Endothelial cell of umbilical vein (primary cell): ENCODE data around the gene SSR4. TPM values are rescaled to one million over a fixed set of nuclear protein-coding genes. Genes with fewer than 3 reads are reported as not detected.
"Not testable (repeated sequence)": the region's sequence is repeated elsewhere in the genome, so short reads cannot be mapped to it uniquely, and the experiment has no call there.

Source experiments
- BruUV-seq: library from RNA; stranded (reverse); fragments of 400-500 nt; replicated peaks from 2 replicates; lab custom pipeline; 2021; lab: Mats Ljungman, UMichigan
- CTCF ChIA-PET: fragments of 300-600, 350-600 bp; sonication (Branson Sonifier 250); formaldehyde crosslinking; loops from one replicate; lab custom pipeline; 2021; ENCODE audit warnings: antibody characterized with exemption, inconsistent platforms; lab: Charles Lee
- POLR2A ChIA-PET: fragments of 300-600, 350-600 bp; sonication (Branson Sonifier 250); formaldehyde crosslinking; loops from one replicate; lab custom pipeline; 2021; ENCODE audit warnings: antibody characterized with exemption, inconsistent platforms; lab: Charles Lee
- DNase-seq: peaks from one replicate; pipeline ENCODE4 v3.0.0-alpha.2; 2011; ENCODE audit warnings: low read depth, low spot score
- FAIRE-seq: peaks from 2 replicates; lab custom pipeline; 2011; peaks lifted over from hg19 to GRCh38; lab: Jason Lieb, UNC
- H2AFZ ChIP-seq: 2 replicates; pipeline ENCODE4 v1.6.0; 2012; ENCODE audit warnings: low read depth, low read length, control low read depth, inconsistent platforms
- H3K27ac ChIP-seq: 2 replicates; pipeline ENCODE4 v1.5.1; 2011; ENCODE audit warnings: low read depth, mild to moderate bottlenecking, control low read depth, low read length, moderate library complexity; ENCODE audit not compliant: insufficient read depth
- H3K27me3 ChIP-seq, 2 experiments: 2 replicates each; pipeline versions ENCODE4 v1.6.0 to v1.6.1; 2011; ENCODE audit warnings: low read length in 2 of 2, mixed read lengths in 1 of 2; ENCODE audit not compliant: control insufficient read depth in 2 of 2, insufficient read depth in 2 of 2
- H3K36me3 ChIP-seq, 2 experiments: 2 replicates in 1 of 2; 3 replicates in 1 of 2; pipeline ENCODE4 v1.5.1; 2011; ENCODE audit warnings: low read length in 2 of 2, mild to moderate bottlenecking in 1 of 2, moderate library complexity in 1 of 2; ENCODE audit not compliant: control insufficient read depth in 2 of 2, insufficient read depth in 2 of 2; ENCODE audit errors: extremely low read depth in 1 of 2
- H3K4me1 ChIP-seq: 3 replicates; pipeline ENCODE4 v1.5.1; 2011; ENCODE audit warnings: mild to moderate bottlenecking, low read length; ENCODE audit not compliant: control insufficient read depth, insufficient read depth; ENCODE audit errors: extremely low read depth
- H3K4me2 ChIP-seq: 2 replicates; pipeline ENCODE4 v1.6.1; 2011; ENCODE audit warnings: low read length, control low read depth, mixed read lengths; ENCODE audit not compliant: insufficient read depth
- H3K4me3 ChIP-seq, 3 experiments: fragments of 200-600 bp in 1 of 3; sonication (generic), shearing (Covaris generic) in 1 of 3; replicated peaks in 1 of 3; 2 replicates each; pipeline ENCODE4 v1.5.1; 2011 to 2016; ENCODE audit warnings: control low read depth in 3 of 3, low read length in 3 of 3, mild to moderate bottlenecking in 2 of 3, inconsistent platforms in 1 of 3, low read depth in 1 of 3, moderate library complexity in 1 of 3; ENCODE audit not compliant: insufficient read depth in 1 of 3
- H3K79me2 ChIP-seq: 2 replicates; pipeline ENCODE4 v1.6.0; 2012; ENCODE audit warnings: low read length, inconsistent platforms; ENCODE audit not compliant: control insufficient read depth, insufficient read depth
- H3K9ac ChIP-seq: replicated peaks from 2 replicates; pipeline ENCODE3; 2011; ENCODE audit warnings: low read length, control low read depth; ENCODE audit not compliant: insufficient read depth; ENCODE audit errors: extremely low read depth
- H3K9me1 ChIP-seq: replicated peaks from 3 replicates; pipeline ENCODE4 v1.6.0; 2011; ENCODE audit warnings: mild to moderate bottlenecking, low read length; ENCODE audit not compliant: control insufficient read depth, insufficient read depth; ENCODE audit errors: extremely low read depth
- H3K9me3 ChIP-seq: replicated peaks from 2 replicates; pipeline ENCODE4 v1.5.1; 2012; ENCODE audit warnings: low read length, inconsistent platforms; ENCODE audit not compliant: control insufficient read depth, insufficient read depth
- H4K20me1 ChIP-seq: replicated peaks from 2 replicates; pipeline ENCODE3; 2011; ENCODE audit warnings: mild to moderate bottlenecking, low read length; ENCODE audit not compliant: control insufficient read depth, insufficient read depth; ENCODE audit errors: extremely low read depth
- CTCF ChIP-seq, 2 donors: IDR thresholded peaks; 1 replicate in 1 of 2; 2 replicates in 1 of 2; pipeline ENCODE4 v1.5.1; 2011; ENCODE audit warnings: low read length in 2 of 2, mild to moderate bottlenecking in 2 of 2, moderate library complexity in 2 of 2, control low read depth in 1 of 2, inconsistent platforms in 1 of 2, low read depth in 1 of 2; ENCODE audit not compliant: insufficient read depth in 1 of 2; ENCODE audit errors: extremely low read depth in 1 of 2
- EZH2 ChIP-seq: IDR thresholded peaks from 2 replicates; pipeline ENCODE4 v1.6.1; 2012; ENCODE audit warnings: borderline replicate concordance, low read depth, mild to moderate bottlenecking, moderate library complexity, low read length, inconsistent platforms; ENCODE audit not compliant: severe bottlenecking
- GATA2 ChIP-seq: IDR thresholded peaks from 2 replicates; pipeline ENCODE4 v1.7.0; 2011; ENCODE audit warnings: low read depth, mild to moderate bottlenecking, moderate library complexity, mixed read lengths, low read length; ENCODE audit not compliant: insufficient read length, insufficient read depth
- MYC ChIP-seq: IDR thresholded peaks from one replicate; pipeline ENCODE4 v1.6.1; 2011; ENCODE audit warnings: mild to moderate bottlenecking, low read depth, low read length
- POLR2A ChIP-seq: IDR thresholded peaks from 2 replicates; pipeline ENCODE4 v1.6.1; 2012; ENCODE audit warnings: low read depth, mild to moderate bottlenecking, control low read depth, low read length
- dilution Hi-C: fragments of 300-500 bp; cut with MboI; formaldehyde crosslinking; loops from one replicate; pipeline ENCODE4 v1.15.0; 2019; ENCODE audit warnings: low sequenced_read_pairs; ENCODE audit not compliant: extremely low pct_ligation_motif_present
- intact Hi-C: fragments of 100-400 bp; cut with micrococcal nuclease; formaldehyde crosslinking; loops from one replicate; pipeline ENCODE4 v1.10.0; 2022
- polyA plus RNA-seq, 4 experiments: library from polyadenylated mRNA; depleted of rRNA in 3 of 4; stranded (reverse) in 3 of 4; unstranded in 1 of 4; fragments of >200 nt; gene quantifications; 2 replicates each; pipeline versions ENCODE4 v1.2.1 to v1.2.3, GENCODE V29; 2011 to 2012; ENCODE audit warnings: missing spikeins in 1 of 4
- total RNA-seq: library from RNA; stranded (reverse); gene quantifications from 2 replicates; pipeline ENCODE4 v1.2.3, GENCODE V29; 2021
- TF ChIP-seq, protein P1 (sequence below): IDR thresholded peaks from 2 replicates; pipeline ENCODE4 v1.6.1; 2011; ENCODE audit not compliant: insufficient read depth, insufficient read length

The SSR4 gene
- total and polyA plus RNA-seq, 2 donors (not counting 3 experiments of a cell fraction or from before 2014, with no cell fraction given) = 235 to 732 TPM

GRCh38 chrX:153746359-153746758 is 48.1 kb upstream of the SSR4 start:
- Histone ChIP-seq H3K4me1 (no peaks in the 10 kb centered on the region), H3K9ac (no peak overlapping the region), H3K4me2 (no peak overlapping the region), H3K4me3 (no peak overlapping the region), H4K20me1 (no peaks in the 10 kb centered on the region), H3K36me3 (no peaks in the 10 kb centered on the region), H2AFZ (no peak overlapping the region), H3K9me1 (no peaks in the 10 kb centered on the region), H3K9me3 (no peaks in the 10 kb centered on the region), H3K27me3 (no peaks in the 10 kb centered on the region), H3K27ac (no peak overlapping the region), H3K79me2 (no peaks in the 10 kb centered on the region)
- intact Hi-C loops (no loop called here), dilution Hi-C loops (no loop called here)
- FAIRE-seq = no peak
- POLR2A ChIA-PET = no interaction called here
- TF ChIP-seq, protein P1, sequence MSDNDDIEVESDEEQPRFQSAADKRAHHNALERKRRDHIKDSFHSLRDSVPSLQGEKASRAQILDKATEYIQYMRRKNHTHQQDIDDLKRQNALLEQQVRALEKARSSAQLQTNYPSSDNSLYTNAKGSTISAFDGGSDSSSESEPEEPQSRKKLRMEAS = no peak
- TF ChIP-seq CTCF (IDR thresholded peaks at IDR 0.05; ENCODE audit: extremely low read depth in 1 of 2, insufficient read depth in 1 of 2, low read depth in 1 of 2, low read length in 2 of 2) (no peak), POLR2A (no peak), GATA2 (no peak), MYC (no peak), EZH2 (no peak)
- BruUV-seq = no TSS peak
- CTCF ChIA-PET = no interaction called here
- no peak for DNase-seq

DNA sequence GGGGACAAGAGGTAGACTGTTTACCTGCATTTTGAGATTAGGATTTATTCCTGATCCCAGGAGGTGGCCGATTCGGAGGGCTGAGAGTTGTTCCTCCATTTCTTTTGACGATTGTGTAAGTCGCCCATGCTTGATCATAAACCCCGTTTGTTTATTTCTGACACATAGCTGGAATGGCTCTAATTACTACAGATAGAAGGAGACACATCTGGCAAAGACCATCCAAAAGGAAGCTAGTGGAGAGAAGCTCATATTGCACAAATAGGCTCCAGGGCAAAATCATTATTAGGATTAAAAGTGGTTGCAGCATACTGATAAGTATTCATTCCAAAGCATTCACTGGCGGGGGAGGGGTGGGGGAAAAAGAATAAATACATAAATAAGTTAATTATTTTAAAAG is 47.5 kb upstream of the SSR4 start:
- intact Hi-C loops, dilution Hi-C loops: not testable (repeated sequence)

DNA sequence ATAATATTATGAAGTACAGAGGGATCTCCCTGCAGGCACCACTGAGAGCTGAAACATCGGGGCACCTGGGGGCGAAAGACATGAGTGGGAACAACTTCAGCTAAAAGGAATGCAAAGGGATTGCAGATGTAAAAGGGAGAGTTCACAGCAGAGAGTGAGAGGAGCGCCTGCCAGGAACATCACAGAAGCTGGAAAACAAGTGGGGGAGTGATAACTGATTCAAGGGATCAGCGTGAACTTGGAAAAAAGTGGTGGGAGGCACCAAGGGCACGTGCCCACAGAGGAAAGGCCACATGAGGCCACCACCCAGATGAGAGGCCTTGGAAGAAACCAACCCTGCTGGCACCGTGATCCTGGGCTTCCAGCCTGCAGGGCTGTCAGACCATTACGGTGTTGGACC is 45.5 kb upstream of the SSR4 start:
- H3K9ac ChIP-seq, H2AFZ ChIP-seq, H3K4me1 ChIP-seq, POLR2A ChIA-PET, FAIRE-seq, H3K27ac ChIP-seq, H4K20me1 ChIP-seq, intact Hi-C loops, H3K9me1 ChIP-seq, H3K27me3 ChIP-seq, dilution Hi-C loops, CTCF ChIA-PET, H3K79me2 ChIP-seq, DNase-seq, H3K4me2 ChIP-seq, H3K36me3 ChIP-seq, BruUV-seq, H3K9me3 ChIP-seq, H3K4me3 ChIP-seq: not testable (repeated sequence)

More for the DNA sequence above, 47.5 kb upstream of the SSR4 start:
- H4K20me1 ChIP-seq, H3K9ac ChIP-seq, H3K27me3 ChIP-seq, FAIRE-seq, H3K9me1 ChIP-seq, H3K36me3 ChIP-seq, BruUV-seq, H3K4me3 ChIP-seq, H3K79me2 ChIP-seq, H2AFZ ChIP-seq, H3K27ac ChIP-seq, H3K4me1 ChIP-seq, H3K4me2 ChIP-seq, POLR2A ChIA-PET, H3K9me3 ChIP-seq, DNase-seq: not testable (repeated sequence)
- CTCF ChIA-PET = interaction anchor here (0.7 kb wide), 1 partner anchor 39 kb away, joined by 3 read pairs; no protein-coding TSS in a partner anchor
